Lung microvascular endothelial cell (primary cell): ENCODE data around the gene MFRP. TPM values are rescaled to one million over a fixed set of nuclear protein-coding genes. Genes with fewer than 3 reads are reported as not detected.

Source experiments
- DNase-seq, 2 donors: peaks; one replicate each; pipeline versions ENCODE4 v3.0.0 to v3.0.0-alpha.2; 2010; ENCODE audit warnings: low read depth in 2 of 2
- total RNA-seq: library from RNA; depleted of rRNA; stranded (reverse); fragments of >200 nt; gene quantifications from 2 replicates; pipeline ENCODE4 v1.2.1, GENCODE V29; 2014

The MFRP gene
- total RNA-seq, 1 donor from 2014 or later: under 0.01 TPM

GRCh38 chr11:119319136-119319699 lies 27.3 kb downstream of the MFRP start:
- no peak for DNase-seq

DNA sequence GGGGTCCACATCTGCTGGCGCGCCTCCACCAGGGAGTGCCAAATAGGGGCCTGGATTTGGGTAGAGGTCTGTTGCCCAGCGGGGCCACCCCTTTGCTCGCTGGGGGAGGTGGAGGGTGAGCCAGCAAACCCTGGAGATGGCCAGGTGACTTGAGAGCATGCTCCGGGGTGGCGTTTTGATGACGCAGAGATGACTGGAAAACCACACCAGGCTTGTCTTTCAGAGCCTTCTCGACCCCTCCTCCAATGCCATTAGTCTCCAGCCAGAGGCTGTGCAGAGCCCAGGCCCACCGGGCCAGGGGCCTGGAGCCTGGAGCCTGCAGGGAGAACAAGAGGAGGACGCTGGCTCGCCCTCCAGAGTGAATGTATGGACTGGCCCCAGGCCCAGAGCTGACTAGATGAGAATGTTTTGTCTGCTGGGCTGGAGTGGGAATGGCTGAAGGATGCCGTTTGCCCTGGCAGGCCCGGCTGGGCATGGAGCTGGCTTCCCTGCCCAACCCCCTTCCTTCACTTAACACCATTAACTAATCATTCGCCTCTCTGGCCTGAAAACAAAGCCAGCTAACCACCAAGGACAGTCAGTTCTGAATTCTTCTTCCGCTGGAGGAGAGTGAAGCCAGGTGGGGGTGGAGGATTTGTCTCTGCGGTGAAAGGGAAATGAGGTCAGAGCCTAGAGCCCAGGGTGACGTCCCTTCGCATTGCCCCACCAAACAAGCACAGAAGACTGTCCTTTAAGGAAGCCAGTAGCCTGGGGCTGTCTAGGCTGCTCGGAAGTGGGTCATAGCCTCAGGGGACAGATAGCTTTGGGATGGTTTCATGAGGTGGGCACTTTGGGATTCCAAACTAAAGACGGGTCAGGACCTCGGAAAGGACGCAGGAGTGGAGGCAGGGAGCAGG lies 28.0 kb downstream of the MFRP start:
- DNase-seq: peak in 1 of 2 donors; percentile 80

GRCh38 chr11:119317592-119318239 lies 28.8 kb downstream of the MFRP start:
- DNase-seq: peak in 1 of 2 donors; percentile 34

DNA sequence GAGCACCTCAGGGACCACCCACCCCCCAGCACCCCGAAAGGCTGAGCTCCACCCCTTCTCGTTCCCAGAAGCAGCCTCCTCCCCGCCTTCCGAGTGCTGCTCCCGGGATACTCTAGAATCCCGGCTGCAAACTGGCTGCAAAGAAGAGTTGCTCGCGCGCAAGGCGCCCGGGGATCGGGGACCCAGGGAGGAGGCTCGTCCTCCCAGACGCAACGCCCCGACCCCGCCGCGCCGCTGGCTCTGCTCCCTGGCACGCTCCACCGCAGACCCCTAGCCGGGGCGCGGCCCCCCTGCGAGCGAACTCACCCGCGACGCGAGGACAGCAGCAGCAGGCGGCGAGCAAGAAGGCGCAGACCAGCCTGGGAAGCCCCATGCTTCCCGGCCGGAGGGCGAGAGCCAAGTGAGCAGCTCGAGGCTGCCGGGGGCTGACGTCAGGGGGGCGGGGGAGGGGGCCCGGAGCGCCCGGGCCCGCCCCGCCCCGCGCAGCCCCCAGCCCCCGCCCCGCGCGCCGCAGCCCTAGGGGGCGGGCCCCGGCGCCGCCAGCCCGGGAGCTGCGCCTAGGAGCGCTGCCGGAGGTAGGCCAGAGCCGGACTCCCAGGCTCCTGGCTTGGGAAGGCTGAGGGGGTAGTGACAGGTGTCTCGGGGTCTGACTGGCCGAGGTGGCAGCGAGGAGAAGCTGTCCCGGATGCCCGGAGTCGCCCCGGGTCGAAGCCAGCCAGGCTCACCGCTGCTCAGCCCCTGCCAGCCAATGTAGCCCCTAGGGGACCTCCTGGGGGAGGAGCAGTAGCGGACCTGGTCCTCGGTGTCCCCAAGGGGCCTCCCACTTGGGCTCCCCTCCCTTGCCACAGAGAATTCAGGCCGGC lies 29.5 kb downstream of the MFRP start, which contains the start of gene MCAM:
Gene MCAM (minus strand): TSS at position 402 of the 863 bp plus-strand sequence. CDS start 29 bp downstream, at position 373.
- DNase-seq: peak; percentile 62 to 76

GRCh38 chr11:119316016-119316728 lies 30.3 kb downstream of the MFRP start:
- peak; percentile 34 to 55 for DNase-seq

DNA sequence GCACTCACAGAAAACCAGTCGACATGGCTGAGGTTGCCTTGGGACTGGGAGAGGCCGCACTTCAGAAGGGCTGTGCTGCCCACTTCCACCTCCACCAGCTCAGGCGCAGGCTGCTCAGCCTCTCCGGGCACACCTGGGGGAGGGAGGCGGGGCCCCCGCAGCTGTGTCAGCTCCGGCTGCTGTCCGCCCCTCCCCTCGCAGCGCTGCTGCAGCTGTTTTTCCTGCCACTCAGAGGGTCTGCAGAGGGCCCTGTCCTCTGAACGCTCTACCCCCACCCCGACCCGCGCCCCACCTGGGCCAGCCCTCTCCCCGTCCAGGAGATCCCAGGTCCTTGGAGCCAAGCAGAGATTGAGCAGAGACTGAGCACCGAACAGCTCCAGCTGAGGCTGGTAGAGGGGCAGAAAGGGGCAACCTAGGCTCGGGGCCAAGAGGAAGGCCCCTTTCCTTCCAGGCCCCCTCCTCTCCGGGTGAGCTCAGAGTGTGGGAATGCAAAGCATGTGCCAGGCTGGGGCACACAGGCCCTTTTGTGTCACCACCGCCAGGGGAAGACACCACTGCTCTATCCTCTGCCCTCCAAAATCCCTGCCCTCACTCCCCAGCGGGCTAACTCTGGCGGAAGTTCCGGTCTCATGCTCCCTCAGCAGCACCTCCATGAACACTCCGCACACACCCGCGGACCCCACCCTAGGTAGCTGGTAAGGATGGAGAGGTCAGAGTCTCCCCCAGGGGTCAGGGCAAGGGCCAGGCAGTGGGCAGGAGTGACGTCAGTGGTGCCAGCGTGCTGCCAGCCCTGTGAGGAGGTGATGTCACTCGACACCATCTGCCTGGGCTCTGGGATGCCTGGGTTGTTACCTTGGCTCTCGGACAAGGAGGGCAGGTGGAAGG lies 31.1 kb downstream of the MFRP start:
- DNase-seq: peak; percentile 41 to 46

GRCh38 chr11:119314726-119315125 lies 31.8 kb downstream of the MFRP start:
- DNase-seq: no peak

- no peak for DNase-seq
Measured at GRCh38 chr11:119310682-119311052, 35.8 kb downstream of the MFRP start.

DNA sequence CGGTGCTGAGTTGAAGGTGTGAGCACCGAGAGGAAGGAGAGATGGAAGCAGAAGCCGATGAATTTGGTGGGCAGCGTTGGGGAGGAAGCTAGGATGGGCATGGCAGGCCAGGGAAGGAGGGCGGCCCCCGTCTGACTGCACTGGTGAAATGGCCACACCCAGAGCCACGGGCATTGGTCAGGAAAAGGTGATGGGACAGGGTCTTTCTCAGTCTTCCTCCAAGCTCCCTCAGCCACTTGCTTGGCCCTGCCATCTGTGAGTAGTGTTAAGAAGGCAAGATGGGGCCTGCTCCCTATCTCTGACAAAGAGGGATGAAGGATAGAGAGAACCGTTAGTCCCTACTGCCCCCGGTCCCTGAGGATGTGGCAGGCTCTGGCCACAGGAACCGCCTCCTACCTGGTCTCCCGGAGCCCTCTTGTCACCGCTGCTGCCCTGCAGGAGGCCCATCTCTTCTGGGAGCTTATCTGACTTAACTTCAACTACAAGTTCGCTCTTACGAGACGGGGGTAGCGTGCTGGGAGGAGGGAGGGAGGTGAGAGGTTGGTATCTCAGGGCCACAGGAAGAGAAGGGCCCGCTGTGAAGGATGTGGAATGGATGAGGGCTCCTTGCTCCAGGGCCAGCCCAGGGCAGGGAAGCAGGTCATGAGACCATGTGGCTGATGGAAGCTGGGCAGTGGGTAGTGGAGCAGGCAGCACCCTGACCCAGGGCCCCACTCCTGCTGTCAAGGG lies 36.4 kb downstream of the MFRP start:
- DNase-seq: no peak

DNA sequence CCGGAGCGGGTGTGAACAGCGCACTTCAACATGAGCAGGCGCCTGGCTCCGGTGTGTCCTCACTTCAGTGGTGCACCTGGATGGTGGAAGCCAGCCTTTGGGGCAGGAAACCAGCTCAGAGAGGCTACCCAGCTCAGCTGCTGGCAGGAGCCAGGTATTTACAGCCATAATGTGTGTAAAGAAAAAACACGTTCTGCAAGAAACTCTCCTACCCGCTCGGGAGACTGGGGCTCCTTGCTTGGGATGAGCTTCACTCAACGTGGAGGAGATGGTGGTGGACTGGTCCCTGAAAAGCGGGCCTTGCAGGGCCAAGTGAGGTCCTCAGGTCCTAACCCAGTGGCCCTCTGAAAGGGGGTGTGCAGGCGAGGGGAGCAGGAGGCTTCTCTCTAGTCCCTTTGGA lies 37.1 kb downstream of the MFRP start:
- DNase-seq: no peak

- DNase-seq: no peak
Measured at GRCh38 chr11:119307974-119308373, 38.5 kb downstream of the MFRP start.

DNA sequence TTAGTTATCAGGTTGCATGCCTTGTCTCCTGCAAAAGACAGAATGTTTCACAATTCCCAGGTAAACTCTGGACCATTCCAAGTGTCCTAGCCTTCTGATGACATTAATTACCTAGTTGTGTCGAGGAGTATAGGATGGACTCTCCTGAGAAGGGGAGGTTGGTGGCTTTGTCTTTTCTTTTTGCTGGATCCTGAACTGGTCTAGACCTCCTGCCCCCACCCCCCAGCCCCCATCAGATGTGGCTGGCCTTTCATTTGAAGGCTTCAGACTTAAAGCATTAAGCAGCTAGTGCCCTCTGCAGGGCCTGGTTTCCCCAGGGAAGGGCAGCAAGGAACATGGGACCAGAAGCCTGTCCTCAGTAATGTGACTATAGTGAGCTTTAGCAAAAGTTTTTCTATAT lies 39.3 kb downstream of the MFRP start:
- peak in 1 of 2 donors; percentile 50 for DNase-seq

- DNase-seq: peak in 1 of 2 donors; percentile 66
Measured at GRCh38 chr11:119306373-119306890, 40.1 kb downstream of the MFRP start.

DNA sequence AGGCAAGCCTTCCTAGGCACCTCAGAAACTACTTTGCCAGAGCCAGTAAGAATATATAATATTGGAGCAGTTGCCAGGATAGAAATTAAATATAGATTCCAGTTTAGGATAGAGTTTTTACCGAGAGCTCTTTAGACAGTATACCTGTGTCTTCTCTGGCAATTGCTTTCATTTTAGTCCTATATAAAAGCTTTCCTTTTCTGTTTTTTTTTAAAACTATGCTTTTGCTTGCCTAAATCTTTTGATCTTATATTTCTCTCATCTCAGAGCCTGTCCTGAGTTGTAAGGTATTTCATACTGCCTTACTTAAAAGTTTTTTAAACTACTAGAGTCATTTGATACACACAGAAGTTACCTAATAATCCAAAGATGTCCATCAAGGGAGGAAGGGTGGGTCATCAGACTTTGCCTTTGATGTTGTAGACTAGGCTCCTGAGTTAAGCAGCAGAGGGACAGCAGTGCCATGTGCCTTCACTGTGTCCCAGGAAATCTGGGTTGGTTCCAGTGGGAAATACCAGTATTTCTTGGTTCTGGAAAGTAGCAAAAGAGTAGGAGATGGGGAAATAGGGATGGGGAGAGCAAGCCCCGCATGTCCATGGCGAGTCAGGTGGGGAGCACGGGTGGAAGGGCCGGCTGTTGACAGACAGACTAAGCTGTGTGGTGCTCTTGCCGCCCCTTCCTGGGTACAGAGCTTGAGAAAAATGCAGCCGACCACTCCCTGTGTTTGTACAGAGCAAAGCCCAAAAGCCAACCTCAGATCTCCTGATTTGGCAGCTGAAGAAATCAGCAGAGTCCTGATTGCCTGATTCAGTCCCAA lies 40.7 kb downstream of the MFRP start:
- no peak for DNase-seq

GRCh38 chr11:119303227-119303718 lies 43.2 kb downstream of the MFRP start:
- no peak for DNase-seq

- DNase-seq: no peak
Measured at GRCh38 chr11:119300198-119300964, 46.1 kb downstream of the MFRP start.

DNA sequence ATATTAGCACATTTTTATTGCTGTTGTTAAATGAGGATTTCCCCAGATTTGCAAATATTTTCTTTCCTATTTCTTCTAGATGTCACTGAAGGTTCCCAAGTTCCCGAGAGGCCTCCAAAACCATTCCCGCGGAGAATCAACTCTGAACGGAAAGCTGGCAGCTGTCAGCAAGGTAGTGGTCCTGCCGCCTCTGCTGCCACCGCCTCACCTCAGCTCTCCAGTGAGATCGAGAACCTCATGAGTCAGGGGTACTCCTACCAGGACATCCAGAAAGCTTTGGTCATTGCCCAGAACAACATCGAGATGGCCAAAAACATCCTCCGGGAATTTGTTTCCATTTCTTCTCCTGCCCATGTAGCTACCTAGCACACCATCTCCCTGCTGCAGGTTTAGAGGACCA lies 47.1 kb downstream of the MFRP start:
- DNase-seq: no peak
